HG03457 (cell line): Measurements from ENCODE around the gene HOXD8.

Experiments
- ATAC-seq: cut with Tn5 transposase; IDR thresholded peaks from one replicate; pipeline ENCODE4 v1.9.1; 2021; ENCODE audit warnings: moderate number of reproducible peaks; ENCODE audit not compliant: unreplicated experiment

Gene HOXD8

DNA sequence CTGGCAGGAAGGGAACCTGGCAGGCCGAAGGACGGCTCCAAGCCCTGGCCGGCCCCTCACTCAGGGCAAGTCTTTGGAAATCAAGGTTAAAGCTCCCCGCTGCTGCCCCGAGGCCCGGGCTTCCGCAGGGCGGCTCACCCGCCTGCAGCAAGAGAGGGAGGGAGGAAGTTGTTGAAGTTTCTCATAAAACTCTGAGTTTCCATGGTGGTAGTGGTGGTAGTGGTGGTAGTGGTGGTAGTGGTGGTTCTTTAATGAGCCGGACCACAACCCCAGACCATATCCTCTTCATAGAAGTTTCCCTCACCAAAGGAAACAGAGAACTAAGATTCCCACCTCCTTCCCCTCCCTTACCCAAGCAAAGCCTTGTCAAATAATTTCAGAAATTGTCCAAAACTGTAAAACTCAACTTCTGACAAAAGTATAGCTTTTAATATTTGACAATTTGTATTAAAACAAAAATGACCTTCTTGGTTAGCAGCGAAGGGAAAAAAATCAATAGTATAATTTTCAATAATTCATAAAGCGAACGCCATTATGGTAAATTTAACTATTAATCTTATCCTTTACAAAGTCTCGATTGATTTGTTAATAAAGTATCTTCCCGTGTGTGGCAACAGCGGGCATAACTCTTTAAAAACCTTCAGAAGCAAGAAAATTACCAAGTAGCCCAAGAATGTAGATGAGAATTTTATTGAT, 14.4 kb upstream of the HOXD8 start:
- no peak for ATAC-seq

DNA sequence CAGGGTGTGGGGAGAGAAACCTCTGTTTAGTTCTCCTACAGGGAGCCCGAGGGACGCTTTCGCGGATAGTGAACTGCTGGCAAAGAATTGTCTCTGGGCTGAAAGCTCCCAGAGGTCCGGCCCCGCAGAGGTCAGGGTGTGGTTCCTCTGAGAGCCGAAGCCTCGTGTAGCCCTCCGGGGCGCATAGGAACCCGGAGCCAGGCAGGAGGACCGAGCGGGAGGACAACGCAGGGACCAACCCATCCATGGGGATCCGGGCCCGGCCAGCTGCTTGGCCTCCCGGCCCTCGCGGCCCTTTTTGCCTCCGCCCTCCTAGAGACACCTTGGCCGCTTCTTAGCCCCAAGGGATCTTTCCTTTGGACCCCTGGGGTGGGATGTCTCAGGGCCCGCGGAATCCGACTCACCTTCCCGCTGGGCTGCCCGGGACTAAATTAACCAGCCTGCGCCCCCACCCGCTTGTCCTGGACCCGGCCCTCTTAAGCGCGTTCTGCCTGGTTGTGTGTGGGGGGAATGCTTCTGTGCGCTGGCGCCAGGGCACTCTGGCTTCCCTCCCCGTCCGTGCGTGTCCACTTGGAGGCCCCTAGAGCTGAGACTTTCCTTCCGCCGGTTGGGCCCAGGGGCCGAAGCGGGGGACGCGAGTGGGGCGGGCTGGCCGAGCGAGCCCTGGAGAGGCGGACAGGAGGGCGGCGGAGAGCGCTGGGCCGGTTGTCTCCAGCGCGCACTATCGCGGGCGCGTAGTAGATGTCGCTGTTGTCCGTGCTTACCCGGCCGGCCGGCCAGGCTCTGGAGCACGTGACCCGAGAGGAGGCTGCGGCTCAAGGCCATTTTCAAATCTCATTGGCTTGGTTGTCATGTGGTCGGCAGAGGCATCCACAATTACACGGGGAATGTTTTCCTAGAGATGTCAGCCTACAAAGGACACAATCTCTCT, 13.4 kb upstream of the HOXD8 start, which contains the start of gene HOXD10:
Gene HOXD10, plus strand, starts transcription at position 896 of the 931 bp plus-strand sequence. CDS start 56 bp downstream, outside the sequence.
- no peak for ATAC-seq

DNA sequence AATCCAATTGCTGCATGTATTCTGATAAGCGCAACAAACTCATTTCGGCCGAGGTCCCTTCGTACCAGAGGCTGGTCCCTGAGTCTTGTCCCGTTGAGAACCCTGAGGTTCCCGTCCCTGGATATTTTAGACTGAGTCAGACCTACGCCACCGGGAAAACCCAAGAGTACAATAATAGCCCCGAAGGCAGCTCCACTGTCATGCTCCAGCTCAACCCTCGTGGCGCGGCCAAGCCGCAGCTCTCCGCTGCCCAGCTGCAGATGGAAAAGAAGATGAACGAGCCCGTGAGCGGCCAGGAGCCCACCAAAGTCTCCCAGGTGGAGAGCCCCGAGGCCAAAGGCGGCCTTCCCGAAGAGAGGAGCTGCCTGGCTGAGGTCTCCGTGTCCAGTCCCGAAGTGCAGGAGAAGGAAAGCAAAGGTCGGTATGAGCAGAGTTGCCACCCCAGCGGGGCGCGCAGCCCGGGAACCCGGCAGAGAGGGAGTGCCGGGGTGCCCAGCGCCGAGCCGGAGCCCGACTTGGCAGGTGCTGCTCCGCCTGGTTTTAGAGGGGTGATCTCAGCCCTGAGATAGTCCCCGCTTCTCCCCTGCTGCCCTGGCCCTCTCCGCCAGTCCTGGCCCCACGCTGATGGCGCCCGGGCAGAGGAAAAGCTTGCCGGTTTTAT, 12.2 kb upstream of the HOXD8 start:
- ATAC-seq = no peak

DNA sequence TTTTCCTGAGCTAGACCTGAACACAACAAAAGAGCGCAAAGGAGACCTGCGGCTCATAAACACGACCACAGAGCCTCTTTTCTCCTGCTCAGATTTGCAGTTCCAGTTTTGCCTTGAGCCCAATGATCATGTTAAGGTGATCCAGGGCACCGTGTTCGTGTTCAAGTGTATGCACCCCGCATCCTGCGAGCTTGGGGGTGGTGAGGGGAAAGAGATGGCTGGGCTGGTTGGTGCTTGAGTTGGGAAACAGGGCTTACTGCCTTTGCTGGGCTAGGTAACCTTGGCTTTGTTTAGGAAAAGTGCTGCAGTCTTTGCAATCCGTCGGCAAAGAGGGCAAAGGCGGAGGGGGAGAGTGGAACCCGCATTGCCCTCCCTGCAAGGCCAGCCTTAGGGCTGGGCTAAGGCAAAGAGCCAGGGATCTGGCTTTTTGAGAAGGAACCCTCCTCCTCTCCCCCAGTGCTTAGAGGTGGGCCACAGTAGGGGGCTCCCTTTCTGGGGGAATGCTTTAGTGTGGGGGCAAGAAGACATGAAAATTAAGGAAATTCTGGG, 11.6 kb upstream of the HOXD8 start:
- no peak for ATAC-seq

DNA sequence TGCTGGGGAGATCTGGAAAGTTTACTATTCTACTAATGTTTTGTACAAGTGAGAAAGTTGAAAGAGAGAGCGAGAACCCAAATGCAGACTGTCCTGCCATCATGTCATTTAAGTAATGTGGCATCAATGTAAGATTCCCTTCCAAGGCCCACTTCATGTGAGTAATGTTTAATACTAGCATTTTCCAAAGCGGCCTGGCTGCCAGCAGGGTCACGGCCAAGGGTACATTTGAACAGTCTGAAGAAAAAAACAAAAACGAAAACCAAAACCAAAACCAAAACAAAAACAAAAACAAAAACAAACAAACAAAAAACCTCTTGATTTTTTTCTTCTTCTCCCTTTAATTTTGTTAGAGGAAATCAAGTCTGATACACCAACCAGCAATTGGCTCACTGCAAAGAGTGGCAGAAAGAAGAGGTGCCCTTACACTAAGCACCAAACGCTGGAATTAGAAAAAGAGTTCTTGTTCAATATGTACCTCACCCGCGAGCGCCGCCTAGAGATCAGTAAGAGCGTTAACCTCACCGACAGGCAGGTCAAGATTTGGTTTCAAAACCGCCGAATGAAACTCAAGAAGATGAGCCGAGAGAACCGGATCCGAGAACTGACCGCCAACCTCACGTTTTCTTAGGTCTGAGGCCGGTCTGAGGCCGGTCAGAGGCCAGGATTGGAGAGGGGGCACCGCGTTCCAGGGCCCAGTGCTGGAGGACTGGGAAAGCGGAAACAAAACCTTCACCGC, 10.7 kb upstream of the HOXD8 start:
- ATAC-seq = no peak

DNA sequence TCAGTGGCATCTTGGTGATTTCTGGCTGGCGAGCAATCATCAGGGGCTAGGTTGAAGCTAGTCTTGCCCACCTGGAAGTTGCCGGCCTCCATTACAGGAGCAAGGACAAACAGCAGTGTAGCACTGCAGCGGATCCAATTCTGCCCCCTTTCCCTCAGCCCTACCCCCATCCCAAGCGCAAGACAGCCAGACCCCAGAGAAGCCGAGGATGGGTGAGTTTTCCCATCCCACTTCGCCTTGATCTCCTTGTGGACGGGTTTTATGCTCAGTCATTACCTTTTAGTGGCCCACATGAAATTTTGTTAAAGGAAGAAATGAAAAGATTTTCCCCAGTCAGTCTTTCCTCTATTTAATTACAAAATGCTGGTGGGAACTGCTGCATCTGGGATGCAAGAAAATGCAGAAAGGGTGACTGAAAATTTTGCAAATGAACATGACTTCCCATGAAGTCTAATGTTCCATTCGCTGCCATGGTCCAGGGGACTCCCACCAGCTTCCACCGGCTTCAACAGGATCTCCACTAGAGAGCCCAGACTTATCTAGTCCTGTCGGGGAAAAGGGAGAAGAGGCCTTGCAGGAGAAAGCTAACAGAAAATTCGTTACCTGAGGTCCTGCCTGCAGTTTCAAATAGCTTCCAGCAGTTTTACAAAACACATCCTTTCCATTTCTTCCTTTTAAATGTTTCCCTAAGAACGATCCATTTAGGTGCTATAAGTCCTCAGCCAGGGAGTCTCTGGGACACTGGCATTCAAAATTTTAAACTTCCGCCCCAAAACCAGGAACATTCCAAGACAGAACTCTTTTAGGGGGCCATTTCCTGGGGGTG, 8.9 kb upstream of the HOXD8 start:
- no peak for ATAC-seq

DNA sequence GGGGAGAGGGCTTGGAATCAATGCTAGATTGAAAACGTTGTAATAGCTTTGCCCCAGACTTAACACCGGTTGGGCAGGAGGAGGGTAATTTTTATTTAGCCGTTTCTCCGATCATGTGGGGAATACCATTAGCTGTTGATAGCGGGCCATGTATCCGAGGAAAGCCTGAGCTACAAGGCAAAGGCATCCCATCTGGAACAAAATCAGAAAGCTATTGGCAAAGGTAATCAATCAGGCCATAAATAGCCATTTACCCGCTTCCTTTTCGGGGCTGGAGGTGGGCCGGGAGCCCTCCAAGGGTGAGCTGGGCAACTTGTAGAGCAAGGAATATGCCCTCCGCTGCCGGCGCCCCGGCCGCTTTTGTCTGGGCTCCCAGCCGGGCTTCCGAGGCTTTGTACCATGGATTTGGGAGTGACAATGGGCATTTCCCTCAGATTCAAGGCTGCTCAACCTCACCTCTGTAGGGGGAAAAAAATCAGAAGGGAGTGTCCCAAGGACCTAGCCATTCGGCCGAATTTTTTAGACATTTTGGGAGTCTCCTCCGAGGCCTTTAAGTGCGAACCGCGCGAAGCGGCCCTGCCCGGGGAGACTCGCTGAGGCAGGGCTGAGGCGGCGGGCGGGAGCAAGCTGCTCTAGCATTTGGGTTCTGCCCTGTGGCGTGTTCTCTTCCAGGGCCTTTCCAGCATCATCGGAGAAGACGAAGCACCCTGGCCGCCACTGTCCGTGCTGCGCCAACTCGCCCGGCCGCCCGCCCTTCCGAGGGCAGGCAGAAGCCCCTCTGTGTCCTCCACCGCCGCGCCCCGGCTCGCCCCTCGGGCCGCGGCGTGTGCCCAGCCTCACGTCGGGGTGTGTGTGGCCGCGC, 8.1 kb upstream of the HOXD8 start:
- ATAC-seq = no peak

DNA sequence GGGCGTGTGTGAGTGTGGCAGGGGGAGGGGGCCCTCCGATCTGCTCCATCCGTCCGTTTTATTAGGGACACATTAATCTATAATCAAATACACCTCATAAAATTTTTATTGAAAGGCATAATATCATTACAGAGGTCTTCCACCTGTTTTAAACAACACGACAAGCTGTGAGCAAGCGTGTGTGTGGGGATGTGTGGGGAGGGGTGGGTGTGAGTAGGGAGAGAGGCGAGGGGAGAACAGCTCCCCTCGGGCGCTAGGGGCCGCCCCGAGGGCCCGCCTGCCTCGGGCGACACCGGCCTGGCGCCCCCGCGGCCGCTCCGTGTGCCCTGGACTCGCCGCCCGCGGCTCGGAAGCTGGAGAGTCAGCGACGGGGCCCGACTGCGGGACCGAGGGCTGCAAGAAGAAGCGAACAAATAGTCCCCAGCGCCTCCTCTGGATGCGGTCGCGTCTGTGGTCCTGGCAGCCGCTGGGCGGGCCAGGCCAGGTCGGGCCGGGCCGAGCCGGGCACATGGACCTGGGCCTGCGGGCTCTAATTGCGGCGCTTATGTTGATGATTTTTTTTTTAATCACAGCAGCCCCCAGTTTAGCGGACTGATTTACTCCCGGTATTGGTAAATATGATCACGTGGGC, 7.3 kb upstream of the HOXD8 start:
- ATAC-seq = no peak

DNA sequence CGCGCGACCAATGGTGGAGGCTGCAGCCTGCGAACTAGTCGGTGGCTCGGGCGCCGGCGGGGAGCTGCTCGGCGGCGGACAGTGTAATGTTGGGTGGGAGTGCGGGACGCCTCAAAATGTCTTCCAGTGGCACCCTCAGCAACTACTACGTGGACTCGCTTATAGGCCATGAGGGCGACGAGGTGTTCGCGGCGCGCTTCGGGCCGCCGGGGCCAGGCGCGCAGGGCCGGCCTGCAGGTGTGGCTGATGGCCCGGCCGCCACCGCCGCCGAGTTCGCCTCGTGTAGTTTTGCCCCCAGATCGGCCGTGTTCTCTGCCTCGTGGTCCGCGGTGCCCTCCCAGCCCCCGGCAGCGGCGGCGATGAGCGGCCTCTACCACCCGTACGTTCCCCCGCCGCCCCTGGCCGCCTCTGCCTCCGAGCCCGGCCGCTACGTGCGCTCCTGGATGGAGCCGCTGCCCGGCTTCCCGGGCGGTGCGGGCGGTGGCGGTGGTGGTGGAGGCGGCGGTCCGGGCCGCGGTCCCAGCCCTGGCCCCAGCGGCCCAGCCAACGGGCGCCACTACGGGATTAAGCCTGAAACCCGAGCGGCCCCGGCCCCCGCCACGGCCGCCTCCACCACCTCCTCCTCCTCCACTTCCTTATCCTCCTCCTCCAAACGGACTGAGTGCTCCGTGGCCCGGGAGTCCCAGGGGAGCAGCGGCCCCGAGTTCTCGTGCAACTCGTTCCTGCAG, 6.7 kb upstream of the HOXD8 start, which contains the start of gene HOXD9:
Gene HOXD9, plus strand, starts transcription at position 37 of the 728 bp plus-strand sequence. Its CDS starts 50 bp downstream, at position 87.
- ATAC-seq = no peak

DNA sequence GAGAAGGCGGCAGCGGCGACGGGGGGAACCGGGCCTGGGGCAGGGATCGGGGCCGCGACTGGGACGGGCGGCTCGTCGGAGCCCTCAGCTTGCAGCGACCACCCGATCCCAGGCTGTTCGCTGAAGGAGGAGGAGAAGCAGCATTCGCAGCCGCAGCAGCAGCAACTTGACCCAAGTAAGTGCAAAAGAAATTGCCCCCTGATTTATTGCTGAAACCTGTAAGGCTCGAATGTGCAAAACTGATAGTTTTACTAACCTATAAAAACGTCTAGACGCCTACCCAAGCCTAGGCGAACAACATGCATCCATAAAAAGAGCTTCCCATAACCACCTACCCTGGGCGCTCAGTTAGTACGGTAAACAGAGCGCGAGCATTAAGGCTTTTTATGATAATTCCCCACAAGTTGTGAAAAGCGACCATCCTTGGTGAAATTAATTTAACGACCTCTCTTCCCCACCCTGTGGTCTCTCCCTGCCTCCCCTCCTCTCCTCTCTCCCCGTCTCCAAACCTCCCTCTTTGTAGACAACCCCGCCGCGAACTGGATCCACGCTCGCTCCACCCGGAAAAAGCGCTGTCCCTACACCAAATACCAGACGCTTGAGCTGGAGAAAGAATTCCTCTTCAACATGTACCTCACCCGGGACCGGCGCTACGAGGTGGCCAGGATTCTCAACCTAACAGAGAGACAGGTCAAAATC, 5.9 kb upstream of the HOXD8 start:
- no peak for ATAC-seq

DNA sequence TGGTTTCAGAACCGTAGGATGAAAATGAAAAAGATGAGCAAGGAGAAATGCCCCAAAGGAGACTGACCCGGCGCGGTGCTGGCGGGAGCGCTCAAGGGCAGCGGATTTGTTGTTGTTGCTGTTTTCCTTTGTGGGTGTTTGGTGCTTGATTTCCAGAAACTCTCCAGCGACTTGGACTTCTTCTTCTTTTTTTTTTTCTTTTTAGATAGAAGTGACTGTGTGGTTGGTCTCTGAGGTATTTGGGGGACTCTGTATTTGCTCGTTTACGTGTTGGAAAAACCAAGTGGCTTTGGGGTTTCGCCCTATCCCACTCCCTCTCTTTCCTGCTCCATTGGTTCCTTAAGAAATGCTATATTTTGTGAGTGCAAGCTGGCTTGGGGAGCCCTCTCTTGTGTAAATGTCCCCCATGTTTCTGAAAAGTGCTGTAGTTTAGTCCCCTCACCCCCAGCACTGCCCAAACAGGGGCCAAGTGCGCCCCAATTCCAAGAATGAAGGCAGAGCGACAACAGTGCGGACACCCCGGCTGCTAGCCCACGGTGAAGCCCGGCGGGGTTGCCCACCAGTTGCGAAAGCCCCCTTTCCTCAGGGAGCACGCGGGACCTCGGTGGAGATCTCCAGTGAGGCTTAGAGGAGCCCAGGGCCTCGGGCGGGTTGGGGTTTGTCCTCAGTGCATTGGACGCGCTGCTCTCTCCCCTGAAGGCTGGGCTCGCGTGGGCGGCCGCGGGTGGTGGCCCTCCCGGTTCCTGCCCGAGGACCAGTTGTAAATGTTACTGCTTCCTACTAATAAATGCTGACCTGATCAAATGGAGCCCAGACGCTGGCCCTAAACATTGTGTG, 5.2 kb upstream of the HOXD8 start:
- no peak for ATAC-seq

DNA sequence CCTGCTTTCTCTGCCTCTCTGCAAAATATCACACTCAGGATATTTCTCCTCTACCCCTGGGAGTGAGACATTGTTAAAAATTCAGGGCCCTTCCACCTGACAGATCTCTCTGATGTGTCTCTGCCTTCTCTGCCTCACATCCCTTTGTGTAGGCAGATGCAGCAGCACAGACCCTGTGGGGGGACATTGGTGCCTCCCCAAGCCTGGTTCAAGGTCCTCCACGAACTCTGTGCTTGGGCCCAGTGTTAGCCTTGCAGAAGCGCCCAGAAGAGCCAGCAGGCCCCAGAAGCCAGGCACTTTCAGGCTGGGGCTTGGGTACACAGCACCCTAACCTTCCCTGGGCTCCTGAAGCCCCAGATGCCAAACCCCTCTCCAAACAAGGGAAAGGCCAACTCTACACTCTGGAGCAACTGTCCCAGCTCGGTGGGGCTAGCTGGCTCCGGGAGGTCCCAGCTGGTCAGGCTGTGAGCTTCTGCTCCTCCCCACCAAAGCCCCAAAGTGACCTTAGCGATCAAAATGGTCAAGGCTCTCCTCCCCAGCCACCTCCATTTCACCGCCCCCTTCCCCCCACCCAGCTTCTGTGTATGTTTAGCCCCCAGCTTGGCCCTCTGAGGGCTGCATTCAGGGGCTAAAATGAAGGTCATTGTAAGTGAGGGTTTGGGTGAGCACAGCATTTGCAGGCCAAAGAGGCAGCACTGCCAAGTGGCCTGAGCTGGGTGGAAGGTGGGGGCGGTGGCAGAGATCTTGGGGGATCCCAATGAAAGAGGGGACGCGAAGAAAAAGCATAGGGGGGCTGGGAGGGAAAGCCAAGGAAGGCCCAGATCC, 4.3 kb upstream of the HOXD8 start:
- no peak for ATAC-seq

DNA sequence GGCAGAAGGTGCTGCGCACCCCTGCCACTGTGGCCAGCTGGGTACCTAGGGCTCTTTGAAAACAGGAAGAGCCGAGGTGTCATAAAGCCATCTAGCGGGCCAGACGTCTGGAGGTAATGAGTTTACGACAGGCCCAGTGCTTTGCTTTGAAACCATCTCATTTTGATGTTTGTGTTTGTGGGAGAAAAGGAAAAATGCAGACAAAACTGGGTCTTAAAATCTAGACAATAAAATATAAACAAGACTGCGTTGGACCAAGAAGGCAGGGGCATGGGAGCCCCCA, 3.8 kb upstream of the HOXD8 start:
- no peak for ATAC-seq

DNA sequence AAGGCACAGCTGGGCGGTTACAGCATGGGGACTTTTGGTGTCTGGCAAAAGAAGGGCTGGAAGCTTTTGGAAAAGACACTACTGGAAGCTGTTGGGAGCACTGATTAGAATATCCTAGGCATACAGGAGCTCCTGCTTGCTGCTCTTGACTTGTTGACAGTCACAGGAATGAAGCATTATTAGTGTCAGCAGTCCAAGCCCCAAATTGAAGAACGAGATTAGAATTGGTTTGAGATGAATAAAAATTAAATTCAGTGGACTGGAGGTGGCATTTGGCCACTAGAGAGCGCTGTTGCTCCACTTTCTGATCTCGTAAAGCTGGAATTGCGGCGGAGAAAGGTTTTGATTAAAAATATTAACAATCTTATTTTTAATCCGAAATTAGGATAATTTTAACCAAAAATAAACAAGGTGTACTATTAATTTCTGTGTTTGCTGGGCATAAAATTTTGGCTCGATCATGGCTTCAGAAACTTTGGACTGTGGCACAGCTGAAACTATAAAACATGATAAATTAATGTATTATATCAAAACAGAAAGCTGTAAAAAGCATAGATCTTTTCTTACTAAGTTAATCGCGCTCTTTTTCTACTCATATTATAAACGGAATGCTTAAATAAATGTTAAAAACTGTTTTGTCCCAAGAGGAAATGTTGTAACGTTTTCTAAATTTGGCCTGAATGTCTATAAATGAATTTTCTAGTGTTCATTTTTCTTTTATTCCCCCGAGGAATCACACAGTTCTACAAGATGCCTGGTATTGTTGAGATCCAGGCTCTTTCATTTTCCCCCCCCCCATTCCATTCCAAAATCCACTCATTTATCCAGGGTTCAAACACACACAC, 2.4 kb upstream of the HOXD8 start:
- ATAC-seq = no peak

DNA sequence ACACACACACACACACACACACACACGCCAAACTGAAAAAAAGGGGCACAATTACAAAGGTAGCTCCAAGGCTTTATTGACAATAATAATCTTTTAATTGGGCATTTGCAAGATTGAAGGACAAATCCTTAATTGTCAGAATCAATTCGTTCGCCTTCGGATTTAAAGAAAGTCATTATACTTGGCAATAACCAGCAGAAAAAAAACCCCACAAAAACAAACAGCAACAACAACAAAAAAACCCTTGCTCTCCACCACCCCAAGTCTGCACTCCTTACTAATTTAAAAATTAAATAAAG, 1.8 kb upstream of the HOXD8 start:
- no peak for ATAC-seq
